Measurements from ENCODE around the gene PRSS48.

Gene PRSS48

GRCh38 chr4:151242305-151242704 lies 34.7 kb upstream of the PRSS48 start:
- Histone ChIP-seq H3K9me2 (replicated peaks; ENCODE audit: insufficient read depth, low read length) (no peaks in the 10 kb centered on the region), H3F3A (ENCODE audit: insufficient read depth, low read length) (no peaks in the 10 kb centered on the region), H4K20me1 (ENCODE audit: insufficient read depth, low read length) (no peaks in the 10 kb centered on the region), H3K36me3 (replicated peaks; ENCODE audit: insufficient read depth, low read length) (no peaks in the 10 kb centered on the region), H3K4me2 (ENCODE audit: low read depth, low read length) (no peak overlapping the region), H3K27me3 (replicated peaks; ENCODE audit: insufficient read depth, low read length) (no peaks in the 10 kb centered on the region), H3K4me3 (ENCODE audit: low read length) (no peak overlapping the region), H3K27ac (ENCODE audit: low read length) (no peak overlapping the region), H3K4me1 (ENCODE audit: low read length) (no peaks in the 10 kb centered on the region), H3K79me2 (ENCODE audit: low read length) (no peaks in the 10 kb centered on the region), H2AFZ (ENCODE audit: low read length) (no peak overlapping the region), H3K9me3 (replicated peaks; ENCODE audit: insufficient read depth, low read length) (no peaks in the 10 kb centered on the region), H3K9ac (ENCODE audit: low read length) (no peak overlapping the region)
- no peak for DNase-seq
- TF ChIP-seq CTCF (IDR thresholded peaks at IDR 0.05; ENCODE audit: low read length) (no peak), EZH2 (optimal IDR thresholded peaks at IDR 0.05; ENCODE audit: low read depth, low read length) (no peak), EZH2phosphoT487 (IDR thresholded peaks at IDR 0.05; ENCODE audit: low read length) (no peak)

DNA sequence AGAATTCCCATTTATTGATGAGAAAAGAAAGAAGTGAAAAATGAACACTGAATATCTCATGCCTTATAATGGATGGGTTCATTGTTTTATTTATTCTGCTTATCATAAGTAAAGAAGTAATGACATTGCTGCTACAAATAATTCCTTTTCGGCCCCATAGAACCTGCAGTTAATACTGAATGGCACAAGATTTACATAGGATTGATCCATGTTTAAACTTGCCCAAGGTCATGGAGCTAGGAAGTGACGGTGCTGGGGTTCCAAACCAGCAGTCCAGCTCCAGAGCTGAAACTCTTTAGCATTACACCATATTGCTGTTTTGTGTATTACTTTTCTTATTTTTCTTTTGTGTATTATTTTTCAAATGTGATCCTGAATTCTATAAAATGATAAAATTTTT lies 30.2 kb upstream of the PRSS48 start:
- no peaks in the 10 kb centered on the region for H3K4me1 ChIP-seq (ENCODE audit: low read length)
- no peak overlapping the region for H3K4me3 ChIP-seq (ENCODE audit: low read length)
- no peak overlapping the region for H3K4me2 ChIP-seq (ENCODE audit: low read depth, low read length)
- TF ChIP-seq EZH2 (optimal IDR thresholded peaks at IDR 0.05; ENCODE audit: low read depth, low read length) (no peak), CTCF (IDR thresholded peaks at IDR 0.05; ENCODE audit: low read length) (no peak), EZH2phosphoT487 (IDR thresholded peaks at IDR 0.05; ENCODE audit: low read length) (no peak)
- H2AFZ ChIP-seq (ENCODE audit: low read length): no peak overlapping the region
- no peaks in the 10 kb centered on the region for H3K27me3 ChIP-seq (replicated peaks; ENCODE audit: insufficient read depth, low read length)
- no peaks in the 10 kb centered on the region for H3K9me2 ChIP-seq (replicated peaks; ENCODE audit: insufficient read depth, low read length)
- no peaks in the 10 kb centered on the region for H3K36me3 ChIP-seq (replicated peaks; ENCODE audit: insufficient read depth, low read length)
- no peaks in the 10 kb centered on the region for H3K9me3 ChIP-seq (replicated peaks; ENCODE audit: insufficient read depth, low read length)
- H3K79me2 ChIP-seq (ENCODE audit: low read length): no peaks in the 10 kb centered on the region
- no peak overlapping the region for H3K9ac ChIP-seq (ENCODE audit: low read length)
- H3F3A ChIP-seq (ENCODE audit: insufficient read depth, low read length): no peaks in the 10 kb centered on the region
- no peak for DNase-seq
- H3K27ac ChIP-seq (ENCODE audit: low read length): no peak overlapping the region
- no peaks in the 10 kb centered on the region for H4K20me1 ChIP-seq (ENCODE audit: insufficient read depth, low read length)

GRCh38 chr4:151247395-151247794 lies 29.6 kb upstream of the PRSS48 start:
- TF ChIP-seq EZH2 (optimal IDR thresholded peaks at IDR 0.05; ENCODE audit: low read depth, low read length) (no peak), EZH2phosphoT487 (IDR thresholded peaks at IDR 0.05; ENCODE audit: low read length) (no peak), CTCF (IDR thresholded peaks at IDR 0.05; ENCODE audit: low read length) (no peak)
- Histone ChIP-seq H3K27ac (ENCODE audit: low read length) (no peak overlapping the region), H3K9me2 (replicated peaks; ENCODE audit: insufficient read depth, low read length) (no peaks in the 10 kb centered on the region), H3K36me3 (replicated peaks; ENCODE audit: insufficient read depth, low read length) (no peaks in the 10 kb centered on the region), H4K20me1 (ENCODE audit: insufficient read depth, low read length) (no peaks in the 10 kb centered on the region), H2AFZ (ENCODE audit: low read length) (no peak overlapping the region), H3K4me3 (ENCODE audit: low read length) (no peak overlapping the region), H3K9me3 (replicated peaks; ENCODE audit: insufficient read depth, low read length) (no peaks in the 10 kb centered on the region), H3K4me2 (ENCODE audit: low read depth, low read length) (no peak overlapping the region), H3K79me2 (ENCODE audit: low read length) (no peaks in the 10 kb centered on the region), H3K9ac (ENCODE audit: low read length) (no peak overlapping the region), H3F3A (ENCODE audit: insufficient read depth, low read length) (no peaks in the 10 kb centered on the region), H3K4me1 (ENCODE audit: low read length) (no peaks in the 10 kb centered on the region), H3K27me3 (replicated peaks; ENCODE audit: insufficient read depth, low read length) (no peaks in the 10 kb centered on the region)
- no peak for DNase-seq

All from MM.1S (cell line).